Measurements from ENCODE around the gene NPLOC4. TPM values are rescaled to one million over a fixed set of nuclear protein-coding genes. Genes with fewer than 3 reads are reported as not detected.
A peak's percentile ranks its signal among the peaks of the same experiment; 100 is the strongest.

Gene NPLOC4
- total RNA-seq, 1 donor from 2014 or later: 51.9 TPM

- TF ChIP-seq CTCF (conservative IDR thresholded peaks at IDR 0.05; ENCODE audit: low read depth, low read length): no peak
- no peak for DNase-seq (ENCODE audit: low read depth)
- H3K4me3 ChIP-seq (ENCODE audit: low read depth, low read length): peak overlapping the region; percentile 65
These were observed 122.0 kb downstream of the NPLOC4 start for GRCh38 chr17:81514739-81515529.

GRCh38 chr17:81514489-81514738 lies 122.5 kb downstream of the NPLOC4 start:
- TF ChIP-seq CTCF (conservative IDR thresholded peaks at IDR 0.05; ENCODE audit: low read depth, low read length): no peak
- peak overlapping the region; percentile 65 for H3K4me3 ChIP-seq (ENCODE audit: low read depth, low read length)
- no peak for DNase-seq (ENCODE audit: low read depth)

- no peak for TF ChIP-seq CTCF (conservative IDR thresholded peaks at IDR 0.05; ENCODE audit: low read depth, low read length)
- peak overlapping the region; percentile 65 for H3K4me3 ChIP-seq (ENCODE audit: low read depth, low read length)
- DNase-seq (ENCODE audit: low read depth): no peak
These were observed 123.0 kb downstream of the NPLOC4 start for GRCh38 chr17:81513753-81514488.

GRCh38 chr17:81513372-81513752 lies 123.5 kb downstream of the NPLOC4 start:
- no peak for DNase-seq (ENCODE audit: low read depth)
- TF ChIP-seq CTCF (conservative IDR thresholded peaks at IDR 0.05; ENCODE audit: low read depth, low read length): no peak

GRCh38 chr17:81512562-81513371 lies 124.1 kb downstream of the NPLOC4 start, which contains the start of gene ACTG1:
ACTG1 (minus strand) TSS chr17:81512799; CDS start chr17:81512354, 445 bp downstream.
- DNase-seq (ENCODE audit: low read depth): no peak
- TF ChIP-seq CTCF (conservative IDR thresholded peaks at IDR 0.05; ENCODE audit: low read depth, low read length): no peak
- H3K4me3 ChIP-seq (ENCODE audit: low read depth, low read length): peak within 1 kb of the TSS; percentile 89

More at GRCh38 chr17:81513372-81513752, 123.5 kb downstream of the NPLOC4 start:
- H3K4me3 ChIP-seq (ENCODE audit: low read depth, low read length): peak overlapping the region; percentile 65

- H3K4me3 ChIP-seq (ENCODE audit: low read depth, low read length): peak overlapping the region; percentile 89
- no peak for DNase-seq (ENCODE audit: low read depth)
- no peak for TF ChIP-seq CTCF (conservative IDR thresholded peaks at IDR 0.05; ENCODE audit: low read depth, low read length)
These were observed 124.9 kb downstream of the NPLOC4 start for GRCh38 chr17:81511804-81512561.
